GM12878 (cell line): ENCODE measurements around the gene STXBP1. TPM values are rescaled to one million over a fixed set of nuclear protein-coding genes. Genes with fewer than 3 reads are reported as not detected.

Experiments used
- BCL11A ChIP-seq: IDR thresholded peaks from 2 replicates; pipeline ENCODE4 v1.6.1; 2011; ENCODE audit warnings: low read depth, low read length
- CBX5 ChIP-seq: sonication (generic); IDR thresholded peaks from 2 replicates; pipeline ENCODE4 v1.6.1; 2016; ENCODE audit warnings: low read depth, moderate library complexity, mild to moderate bottlenecking, inconsistent platforms
- HCFC1 ChIP-seq: fragments of 150-350 bp; IDR thresholded peaks from 2 replicates; pipeline ENCODE4 v1.6.1; 2014; ENCODE audit warnings: low read length
- RUNX3 ChIP-seq: IDR thresholded peaks from 2 replicates; pipeline ENCODE4 v1.6.1; 2012; ENCODE audit warnings: low read length, inconsistent platforms
- ZNF384 ChIP-seq: IDR thresholded peaks from 2 replicates; pipeline ENCODE4 v1.6.1; 2012; ENCODE audit warnings: low read depth, mild to moderate bottlenecking, low read length, improper control_type of control experiment, borderline replicate concordance
- ZNF592 ChIP-seq: fragments of 450-650 bp; IDR thresholded peaks from 2 replicates; pipeline ENCODE4 v1.6.1; 2017; ENCODE audit warnings: mild to moderate bottlenecking, moderate library complexity
- polyA plus RNA-seq, 11 experiments: library from polyadenylated mRNA; depleted of rRNA in 4 of 11; unstranded in 6 of 11; stranded (reverse) in 5 of 11; fragments of >200 nt; fragmentation: Nextera tagmentation in 4 of 11; fragmentation: Illumina TruSeq in 1 of 11; extraction: Ambion mirVana in 4 of 11; extraction: Trizol in 1 of 11; gene quantifications; 1 replicate in 1 of 11; 2 replicates in 10 of 11; pipeline versions ENCODE4 v1.2.1 to v1.2.3, GENCODE V29; 2011 to 2016; ENCODE audit warnings: inconsistent platforms in 2 of 11, missing spikeins in 2 of 11, low read depth in 1 of 11
- total RNA-seq, 4 experiments: library from RNA; depleted of rRNA in 3 of 4; stranded (reverse); fragments of >200 nt in 3 of 4; fragmentation: Illumina TruSeq in 1 of 4; extraction: Trizol in 1 of 4; gene quantifications; 2 replicates each; pipeline versions ENCODE4 v1.2.1 to v1.2.3, GENCODE V29; 2013 to 2021

STXBP1 gene
- total and polyA plus RNA-seq, 10 of the 15 experiments (the other 5 are each of a cell fraction or from before 2014, with no cell fraction given) = 0.08 to 0.85 (median 0.31) TPM; not detected in 3

- TF ChIP-seq ZNF592 (0 out of 2 replicates have a peak, but pooled peaks have one; percentile 12), HCFC1 (no peak), CBX5 (no peak), RUNX3 (no peak), BCL11A (no peak), ZNF384 (no peak)
Measured at GRCh38 chr9:127734247-127734746, 122.2 kb downstream of the STXBP1 start (continued).
